VCaP (cell line): Measurements from ENCODE around the gene PDGFA.

Experiments used
- H3K27ac ChIP-seq: fragments of 450-650 bp; 2 replicates; pipeline ENCODE4 v1.5.1; 2017
- CTCF ChIP-seq: fragments of 450-650 bp; conservative IDR thresholded peaks from 2 replicates; pipeline ENCODE4 v1.5.1; 2017; ENCODE audit warnings: mild to moderate bottlenecking, moderate library complexity

The PDGFA gene

GRCh38 chr7:537911-538634 lies 18.4 kb upstream of the PDGFA start:
- H3K27ac ChIP-seq, result peak overlapping the region; percentile 75; the same call in 1 of the 2 replicates
- no peak for TF ChIP-seq CTCF

DNA sequence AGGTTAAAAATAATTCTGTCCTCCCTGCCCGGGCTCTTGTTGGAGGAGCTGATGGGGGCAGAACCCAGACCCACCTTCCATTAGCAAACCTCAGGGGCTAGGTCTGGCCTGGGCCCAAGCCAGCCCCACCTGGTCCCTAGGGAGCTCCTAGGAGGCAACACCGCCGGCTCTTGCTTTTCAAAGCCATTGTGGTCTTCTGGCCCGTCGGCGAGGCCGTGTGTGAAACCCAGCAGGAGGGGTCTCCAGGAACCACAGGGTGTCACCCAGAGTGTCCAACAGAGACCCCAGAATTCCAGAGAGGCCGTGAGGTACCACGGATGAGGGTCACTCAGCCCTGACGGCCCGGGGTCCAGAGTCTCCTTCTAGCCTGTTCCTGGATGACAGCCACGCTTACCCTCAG lies 16.6 kb upstream of the PDGFA start:
- TF ChIP-seq CTCF, result no peak
- no peak overlapping the region for H3K27ac ChIP-seq

DNA sequence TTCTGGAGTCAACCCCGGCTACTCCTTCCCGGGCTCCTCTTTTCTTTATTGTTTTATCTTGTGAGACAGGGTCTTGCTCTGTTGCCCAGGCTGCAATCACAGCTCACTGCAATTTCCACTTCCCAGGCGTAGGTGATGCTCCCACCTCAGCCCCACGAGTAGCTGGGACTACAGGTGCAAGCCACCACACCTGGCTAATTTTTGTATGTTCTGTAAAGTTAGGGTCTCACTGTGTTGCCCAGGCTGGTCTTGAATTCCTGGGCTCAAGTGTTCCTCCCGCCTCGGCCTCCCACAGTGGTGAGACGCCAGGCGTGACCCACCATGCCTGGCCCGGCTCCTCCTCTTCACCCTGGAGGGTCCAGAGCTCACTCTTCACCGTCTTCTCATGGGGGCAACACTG lies 15.3 kb upstream of the PDGFA start:
- TF ChIP-seq CTCF, result no peak
- no peak overlapping the region for H3K27ac ChIP-seq

GRCh38 chr7:534075-534474 lies 14.4 kb upstream of the PDGFA start:
- H3K27ac ChIP-seq, result no peak overlapping the region
- TF ChIP-seq CTCF, result no peak

GRCh38 chr7:533266-533665 lies 13.6 kb upstream of the PDGFA start:
- no peak for TF ChIP-seq CTCF
- no peak overlapping the region for H3K27ac ChIP-seq

- H3K27ac ChIP-seq, result no peak overlapping the region
- no peak for TF ChIP-seq CTCF
These were observed 12.9 kb upstream of the PDGFA start for GRCh38 chr7:532379-533143.

DNA sequence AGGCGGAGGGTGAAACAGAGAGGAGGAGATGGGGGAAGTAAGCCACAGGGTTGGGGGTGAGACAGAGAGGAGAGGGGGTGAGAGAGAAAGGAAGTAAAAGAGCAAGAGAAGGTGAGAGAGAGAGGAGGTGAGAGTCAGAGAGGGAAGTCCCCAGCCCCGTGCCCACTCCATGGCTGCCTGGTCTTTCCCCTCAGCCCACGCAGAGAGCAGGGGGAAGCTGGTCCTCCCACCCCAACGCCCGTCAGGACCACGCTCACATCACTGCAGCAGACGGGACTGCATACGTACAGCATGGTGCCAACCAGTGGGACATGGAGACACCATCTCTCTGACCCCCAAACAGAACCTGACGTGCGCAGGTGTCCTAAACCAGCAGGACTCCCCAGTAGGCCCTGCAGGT lies 12.1 kb upstream of the PDGFA start:
- TF ChIP-seq CTCF, result no peak
- H3K27ac ChIP-seq, result no peak overlapping the region
